Right lobe of liver (tissue), 4 donors: ENCODE data around the gene HNRNPA0.

Experiments used
- POLR2A ChIP-seq: fragments of 450-650 bp; IDR thresholded peaks from one replicate; pipeline ENCODE4 v1.6.1; 2017; ENCODE audit warnings: antibody characterized with exemption, mild to moderate bottlenecking
- TF ChIP-seq, protein P1 (sequence below), 4 donors: fragments of 200-600 bp in 3 of 4; fragments of 450-650 bp in 1 of 4; IDR thresholded peaks; one replicate each; pipeline versions ENCODE4 v1.5.1 to v1.8.0; 2016 to 2022; ENCODE audit warnings: antibody characterized with exemption in 4 of 4, mild to moderate bottlenecking in 2 of 4
- donor health status: DM: no; HTN: no; CAD: no.
- donor health status: DM: no; HTN: no; CAD: no.
- donor health status: DM: no; HTN: yes; CAD: no.

DNA sequence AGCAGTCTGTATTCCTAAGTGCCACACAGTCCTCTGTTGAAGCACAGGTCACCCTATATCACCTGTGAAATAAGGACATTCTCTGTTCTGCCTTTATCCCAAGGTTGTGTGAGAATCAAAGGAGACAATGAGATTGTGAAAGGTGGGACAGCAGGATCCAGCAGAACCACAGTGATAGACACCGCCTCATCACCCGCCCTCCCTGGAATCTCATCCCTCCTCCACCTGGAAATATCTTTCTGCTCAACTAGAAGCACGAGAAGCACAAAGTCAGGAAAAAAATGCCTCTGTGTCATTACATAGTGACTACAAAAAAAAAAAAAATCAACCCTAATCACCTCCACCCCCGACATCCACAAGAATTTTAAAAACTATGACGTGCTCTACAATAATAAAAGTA is 50.6 kb downstream of the HNRNPA0 start:
- TF ChIP-seq, protein P1, sequence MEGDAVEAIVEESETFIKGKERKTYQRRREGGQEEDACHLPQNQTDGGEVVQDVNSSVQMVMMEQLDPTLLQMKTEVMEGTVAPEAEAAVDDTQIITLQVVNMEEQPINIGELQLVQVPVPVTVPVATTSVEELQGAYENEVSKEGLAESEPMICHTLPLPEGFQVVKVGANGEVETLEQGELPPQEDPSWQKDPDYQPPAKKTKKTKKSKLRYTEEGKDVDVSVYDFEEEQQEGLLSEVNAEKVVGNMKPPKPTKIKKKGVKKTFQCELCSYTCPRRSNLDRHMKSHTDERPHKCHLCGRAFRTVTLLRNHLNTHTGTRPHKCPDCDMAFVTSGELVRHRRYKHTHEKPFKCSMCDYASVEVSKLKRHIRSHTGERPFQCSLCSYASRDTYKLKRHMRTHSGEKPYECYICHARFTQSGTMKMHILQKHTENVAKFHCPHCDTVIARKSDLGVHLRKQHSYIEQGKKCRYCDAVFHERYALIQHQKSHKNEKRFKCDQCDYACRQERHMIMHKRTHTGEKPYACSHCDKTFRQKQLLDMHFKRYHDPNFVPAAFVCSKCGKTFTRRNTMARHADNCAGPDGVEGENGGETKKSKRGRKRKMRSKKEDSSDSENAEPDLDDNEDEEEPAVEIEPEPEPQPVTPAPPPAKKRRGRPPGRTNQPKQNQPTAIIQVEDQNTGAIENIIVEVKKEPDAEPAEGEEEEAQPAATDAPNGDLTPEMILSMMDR (IDR thresholded peaks at IDR 0.05), result no peak
- no peak for TF ChIP-seq POLR2A
